ENCODE results near the gene IDH2.
A peak's percentile ranks its signal among the peaks of the same experiment; 100 is the strongest.

IDH2 gene

DNA sequence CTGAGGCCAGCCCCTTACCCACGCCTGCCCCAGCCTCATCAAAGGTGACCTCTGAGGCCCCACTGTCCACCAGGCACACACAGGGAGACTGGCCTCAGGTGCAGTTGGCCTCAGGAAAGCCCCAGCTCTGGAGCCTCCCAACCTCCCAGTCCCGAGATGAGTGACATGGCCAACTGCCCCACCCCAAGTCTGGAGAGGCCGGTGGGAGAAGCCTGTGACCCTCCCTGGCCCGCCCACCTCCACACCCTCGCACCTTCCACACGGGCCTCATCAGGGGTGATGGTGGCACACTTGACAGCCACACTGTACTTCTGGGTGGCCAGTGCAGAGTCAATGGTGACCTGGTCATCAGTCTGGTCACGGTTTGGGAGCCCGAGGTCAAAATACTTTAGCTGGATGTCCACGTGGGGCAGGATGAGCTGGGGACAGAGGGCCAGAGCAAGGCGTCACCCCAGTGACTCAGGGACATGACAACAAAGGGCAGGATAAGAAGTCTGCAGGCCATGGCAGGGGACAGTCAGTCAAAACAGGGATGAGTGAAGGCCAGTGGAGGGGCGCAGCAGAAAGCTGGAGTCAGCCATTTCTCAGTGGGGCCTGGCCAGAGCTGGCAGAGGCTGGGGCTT, 11.9 kb downstream of the IDH2 start:
- TF ChIP-seq SNAI2 (CRISPR knock-in tag; IDR thresholded peaks at IDR 0.05) (no peak), BACH2 (CRISPR knock-in tag; IDR thresholded peaks at IDR 0.05; ENCODE audit: borderline replicate concordance) (no peak), ZNF70 (CRISPR knock-in tag; IDR thresholded peaks at IDR 0.05) (no peak)
- TF ChIP-seq, protein P1, sequence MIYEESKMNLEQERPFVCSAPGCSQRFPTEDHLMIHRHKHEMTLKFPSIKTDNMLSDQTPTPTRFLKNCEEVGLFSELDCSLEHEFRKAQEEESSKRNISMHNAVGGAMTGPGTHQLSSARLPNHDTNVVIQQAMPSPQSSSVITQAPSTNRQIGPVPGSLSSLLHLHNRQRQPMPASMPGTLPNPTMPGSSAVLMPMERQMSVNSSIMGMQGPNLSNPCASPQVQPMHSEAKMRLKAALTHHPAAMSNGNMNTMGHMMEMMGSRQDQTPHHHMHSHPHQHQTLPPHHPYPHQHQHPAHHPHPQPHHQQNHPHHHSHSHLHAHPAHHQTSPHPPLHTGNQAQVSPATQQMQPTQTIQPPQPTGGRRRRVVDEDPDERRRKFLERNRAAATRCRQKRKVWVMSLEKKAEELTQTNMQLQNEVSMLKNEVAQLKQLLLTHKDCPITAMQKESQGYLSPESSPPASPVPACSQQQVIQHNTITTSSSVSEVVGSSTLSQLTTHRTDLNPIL (CRISPR knock-in tag; IDR thresholded peaks at IDR 0.05; ENCODE audit: low read depth): no peak
- no peak for ATAC-seq

DNA sequence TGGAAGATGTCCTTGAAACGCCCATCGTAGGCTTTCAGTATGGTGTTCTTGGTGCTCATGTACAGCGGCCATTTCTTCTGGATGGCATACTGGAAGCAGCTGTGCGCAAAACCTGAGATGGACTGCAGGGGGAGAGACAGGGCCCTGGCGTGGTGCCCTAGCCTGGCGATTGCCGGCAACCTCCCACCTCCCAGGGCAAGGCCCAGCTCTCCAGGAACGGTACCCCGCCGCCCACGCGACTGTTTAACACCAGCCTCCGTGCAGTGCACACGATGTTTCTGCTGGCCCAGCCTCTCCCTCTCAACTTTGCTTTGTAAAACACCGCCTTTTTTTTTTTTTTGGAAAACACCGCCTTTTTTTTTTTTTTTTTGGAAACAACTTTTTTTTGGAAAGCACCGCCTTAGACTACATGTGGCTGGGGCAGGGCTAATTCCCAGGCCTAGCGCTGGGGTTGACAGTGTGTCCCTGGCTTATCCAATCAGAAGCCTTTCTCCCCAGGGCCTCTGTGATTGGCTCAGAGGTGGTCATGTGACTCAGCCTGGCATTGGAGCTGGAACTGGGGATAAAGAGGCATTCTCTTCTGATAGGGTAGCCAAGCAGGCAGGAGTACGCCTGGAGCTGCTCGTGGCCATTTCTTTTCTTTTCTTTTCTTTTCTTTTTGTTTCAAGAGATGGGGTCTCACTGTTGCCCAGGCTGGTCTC, 14.7 kb downstream of the IDH2 start:
- peak; percentile 66 for ATAC-seq
- no peak for TF ChIP-seq CSDC2 (CRISPR knock-in tag; IDR thresholded peaks at IDR 0.05)
- TF ChIP-seq, protein P1 (CRISPR knock-in tag; IDR thresholded peaks at IDR 0.05; ENCODE audit: low read depth): no peak
- TF ChIP-seq ZC3H10 (CRISPR knock-in tag; IDR thresholded peaks at IDR 0.05): no peak
- no peak for TF ChIP-seq ISL1 (CRISPR knock-in tag; IDR thresholded peaks at IDR 0.05)
- TF ChIP-seq PPARA (CRISPR knock-in tag; IDR thresholded peaks at IDR 0.05; ENCODE audit: borderline replicate concordance): no peak
- TF ChIP-seq, protein P2, sequence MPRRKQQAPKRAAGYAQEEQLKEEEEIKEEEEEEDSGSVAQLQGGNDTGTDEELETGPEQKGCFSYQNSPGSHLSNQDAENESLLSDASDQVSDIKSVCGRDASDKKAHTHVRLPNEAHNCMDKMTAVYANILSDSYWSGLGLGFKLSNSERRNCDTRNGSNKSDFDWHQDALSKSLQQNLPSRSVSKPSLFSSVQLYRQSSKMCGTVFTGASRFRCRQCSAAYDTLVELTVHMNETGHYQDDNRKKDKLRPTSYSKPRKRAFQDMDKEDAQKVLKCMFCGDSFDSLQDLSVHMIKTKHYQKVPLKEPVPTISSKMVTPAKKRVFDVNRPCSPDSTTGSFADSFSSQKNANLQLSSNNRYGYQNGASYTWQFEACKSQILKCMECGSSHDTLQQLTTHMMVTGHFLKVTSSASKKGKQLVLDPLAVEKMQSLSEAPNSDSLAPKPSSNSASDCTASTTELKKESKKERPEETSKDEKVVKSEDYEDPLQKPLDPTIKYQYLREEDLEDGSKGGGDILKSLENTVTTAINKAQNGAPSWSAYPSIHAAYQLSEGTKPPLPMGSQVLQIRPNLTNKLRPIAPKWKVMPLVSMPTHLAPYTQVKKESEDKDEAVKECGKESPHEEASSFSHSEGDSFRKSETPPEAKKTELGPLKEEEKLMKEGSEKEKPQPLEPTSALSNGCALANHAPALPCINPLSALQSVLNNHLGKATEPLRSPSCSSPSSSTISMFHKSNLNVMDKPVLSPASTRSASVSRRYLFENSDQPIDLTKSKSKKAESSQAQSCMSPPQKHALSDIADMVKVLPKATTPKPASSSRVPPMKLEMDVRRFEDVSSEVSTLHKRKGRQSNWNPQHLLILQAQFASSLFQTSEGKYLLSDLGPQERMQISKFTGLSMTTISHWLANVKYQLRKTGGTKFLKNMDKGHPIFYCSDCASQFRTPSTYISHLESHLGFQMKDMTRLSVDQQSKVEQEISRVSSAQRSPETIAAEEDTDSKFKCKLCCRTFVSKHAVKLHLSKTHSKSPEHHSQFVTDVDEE (CRISPR knock-in tag; IDR thresholded peaks at IDR 0.05): no peak
- TF ChIP-seq TCF4 (CRISPR knock-in tag; IDR thresholded peaks at IDR 0.05; ENCODE audit: borderline replicate concordance): no peak
- TF ChIP-seq ZFP3 (CRISPR knock-in tag; IDR thresholded peaks at IDR 0.05): no peak
- no peak for TF ChIP-seq ESRRG (CRISPR knock-in tag; IDR thresholded peaks at IDR 0.05)
- no peak for TF ChIP-seq OSR1 (CRISPR knock-in tag; IDR thresholded peaks at IDR 0.05)
- no peak for TF ChIP-seq RARB (CRISPR knock-in tag; IDR thresholded peaks at IDR 0.05)
- TF ChIP-seq, protein P3, sequence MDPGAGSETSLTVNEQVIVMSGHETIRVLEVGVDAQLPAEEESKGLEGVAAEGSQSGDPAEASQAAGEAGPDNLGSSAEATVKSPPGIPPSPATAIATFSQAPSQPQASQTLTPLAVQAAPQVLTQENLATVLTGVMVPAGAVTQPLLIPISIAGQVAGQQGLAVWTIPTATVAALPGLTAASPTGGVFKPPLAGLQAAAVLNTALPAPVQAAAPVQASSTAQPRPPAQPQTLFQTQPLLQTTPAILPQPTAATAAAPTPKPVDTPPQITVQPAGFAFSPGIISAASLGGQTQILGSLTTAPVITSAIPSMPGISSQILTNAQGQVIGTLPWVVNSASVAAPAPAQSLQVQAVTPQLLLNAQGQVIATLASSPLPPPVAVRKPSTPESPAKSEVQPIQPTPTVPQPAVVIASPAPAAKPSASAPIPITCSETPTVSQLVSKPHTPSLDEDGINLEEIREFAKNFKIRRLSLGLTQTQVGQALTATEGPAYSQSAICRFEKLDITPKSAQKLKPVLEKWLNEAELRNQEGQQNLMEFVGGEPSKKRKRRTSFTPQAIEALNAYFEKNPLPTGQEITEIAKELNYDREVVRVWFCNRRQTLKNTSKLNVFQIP (CRISPR knock-in tag; IDR thresholded peaks at IDR 0.05; ENCODE audit: borderline replicate concordance, low read depth): no peak
- no peak for TF ChIP-seq SNAI2 (CRISPR knock-in tag; IDR thresholded peaks at IDR 0.05)
- TF ChIP-seq BACH2 (CRISPR knock-in tag; IDR thresholded peaks at IDR 0.05; ENCODE audit: borderline replicate concordance): no peak

DNA sequence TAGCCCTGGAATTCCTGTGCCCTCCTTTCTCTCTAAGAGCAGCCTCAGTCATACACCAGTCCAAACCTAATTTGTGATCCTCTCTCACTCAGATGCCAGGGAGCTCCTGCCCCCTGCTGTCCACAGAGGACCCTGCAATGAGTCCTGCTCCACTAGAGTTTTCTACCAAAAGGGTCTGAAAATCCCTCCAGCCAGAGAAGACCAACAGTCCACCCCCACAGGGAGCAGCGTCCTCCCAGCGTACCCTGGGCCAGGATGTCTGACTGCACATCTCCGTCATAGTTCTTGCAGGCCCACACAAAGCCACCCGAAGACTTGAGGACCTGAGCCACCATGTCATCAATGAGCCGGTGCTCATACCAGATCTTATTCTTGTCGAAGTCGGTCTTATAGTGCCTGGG, 15.4 kb downstream of the IDH2 start:
- ATAC-seq: peak; percentile 86
- TF ChIP-seq ZNF565 (CRISPR knock-in tag; conservative IDR thresholded peaks at IDR 0.05; ENCODE audit: low read depth): no peak
- TF ChIP-seq ZFP3 (CRISPR knock-in tag; IDR thresholded peaks at IDR 0.05): no peak
- TF ChIP-seq SNAI2 (CRISPR knock-in tag; IDR thresholded peaks at IDR 0.05): no peak
- no peak for TF ChIP-seq ZNF70 (CRISPR knock-in tag; IDR thresholded peaks at IDR 0.05)
- TF ChIP-seq, protein P3 (CRISPR knock-in tag; IDR thresholded peaks at IDR 0.05; ENCODE audit: borderline replicate concordance, low read depth): no peak
- no peak for TF ChIP-seq ARNTL (CRISPR knock-in tag; IDR thresholded peaks at IDR 0.05; ENCODE audit: borderline replicate concordance, low read depth)
- TF ChIP-seq ZC3H10 (CRISPR knock-in tag; IDR thresholded peaks at IDR 0.05): no peak

DNA sequence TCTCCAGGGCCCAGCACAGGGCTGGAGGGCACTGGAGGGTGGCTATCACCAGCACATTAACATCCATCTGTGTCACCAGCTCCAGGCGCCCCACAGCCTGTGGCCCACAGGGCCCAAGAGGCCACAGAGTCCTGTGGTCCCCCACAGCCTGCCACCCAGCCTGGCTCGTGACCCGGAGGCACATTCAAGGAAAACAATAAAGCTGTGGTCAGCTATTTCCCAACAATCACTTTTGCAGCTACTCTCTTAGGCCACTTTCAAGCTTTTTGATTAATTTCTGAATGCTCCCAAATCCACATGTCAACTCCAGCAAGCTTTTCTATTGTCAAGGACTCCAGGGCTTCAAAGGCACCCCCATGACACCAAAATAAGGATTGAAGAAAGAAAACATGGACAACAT, 16.7 kb downstream of the IDH2 start:
- TF ChIP-seq PPARA (CRISPR knock-in tag; IDR thresholded peaks at IDR 0.05; ENCODE audit: borderline replicate concordance) (no peak), ESRRG (CRISPR knock-in tag; IDR thresholded peaks at IDR 0.05) (no peak), ISL1 (CRISPR knock-in tag; IDR thresholded peaks at IDR 0.05) (no peak), CSDC2 (CRISPR knock-in tag; IDR thresholded peaks at IDR 0.05) (no peak), RARB (CRISPR knock-in tag; IDR thresholded peaks at IDR 0.05) (no peak), ZFP30 (CRISPR knock-in tag; IDR thresholded peaks at IDR 0.05) (no peak), ZNF8 (CRISPR knock-in tag; IDR thresholded peaks at IDR 0.05) (no peak), OSR1 (CRISPR knock-in tag; IDR thresholded peaks at IDR 0.05) (no peak), SNAI2 (CRISPR knock-in tag; IDR thresholded peaks at IDR 0.05) (no peak)
- TF ChIP-seq, protein P4, sequence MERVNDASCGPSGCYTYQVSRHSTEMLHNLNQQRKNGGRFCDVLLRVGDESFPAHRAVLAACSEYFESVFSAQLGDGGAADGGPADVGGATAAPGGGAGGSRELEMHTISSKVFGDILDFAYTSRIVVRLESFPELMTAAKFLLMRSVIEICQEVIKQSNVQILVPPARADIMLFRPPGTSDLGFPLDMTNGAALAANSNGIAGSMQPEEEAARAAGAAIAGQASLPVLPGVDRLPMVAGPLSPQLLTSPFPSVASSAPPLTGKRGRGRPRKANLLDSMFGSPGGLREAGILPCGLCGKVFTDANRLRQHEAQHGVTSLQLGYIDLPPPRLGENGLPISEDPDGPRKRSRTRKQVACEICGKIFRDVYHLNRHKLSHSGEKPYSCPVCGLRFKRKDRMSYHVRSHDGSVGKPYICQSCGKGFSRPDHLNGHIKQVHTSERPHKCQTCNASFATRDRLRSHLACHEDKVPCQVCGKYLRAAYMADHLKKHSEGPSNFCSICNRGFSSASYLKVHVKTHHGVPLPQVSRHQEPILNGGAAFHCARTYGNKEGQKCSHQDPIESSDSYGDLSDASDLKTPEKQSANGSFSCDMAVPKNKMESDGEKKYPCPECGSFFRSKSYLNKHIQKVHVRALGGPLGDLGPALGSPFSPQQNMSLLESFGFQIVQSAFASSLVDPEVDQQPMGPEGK (CRISPR knock-in tag; IDR thresholded peaks at IDR 0.05; ENCODE audit: borderline replicate concordance): no peak
- ATAC-seq: no peak
